A549 (cell line): Measurements from ENCODE around the gene CNIH3. TPM values are rescaled to one million over a fixed set of nuclear protein-coding genes. Genes with fewer than 3 reads are reported as not detected.

Experiments
- ATAC-seq, 2 experiments: fragments of 200-7000 bp in 1 of 2; fragments of >200 bp in 1 of 2; cut with Nextera tagmentation in 1 of 2; cut with Tn5 transposase in 1 of 2; 3 replicates each; pipeline versions ENCODE4 v1.8.0 to v1.9.1; 2018 to 2020; ENCODE audit warnings: mild to moderate bottlenecking in 1 of 2, moderate library complexity in 1 of 2
- CTCF ChIA-PET: fragments of 300-600 bp; sonication (Branson Sonifier 250); formaldehyde crosslinking; extraction: SDS; loops from one replicate; lab custom pipeline; 2021; ENCODE audit warnings: antibody characterized with exemption, inconsistent platforms; lab: Yijun Ruan, JAX
- POLR2A ChIA-PET: fragments of 350-600 bp; formaldehyde crosslinking; extraction: SDS; loops from one replicate; lab custom pipeline; 2021; ENCODE audit warnings: antibody characterized with exemption, inconsistent platforms; lab: Yijun Ruan, JAX
- DNase-seq, 2 experiments: peaks; one replicate each; pipeline versions ENCODE4 v3.0.0 to v3.0.0-alpha.2; 2011 to 2016; ENCODE audit warnings: low read depth in 1 of 2, low spot score in 1 of 2
- FAIRE-seq: peaks from 2 replicates; lab custom pipeline; 2011; peaks lifted over from hg19 to GRCh38; lab: Jason Lieb, UNC
- H3K27ac ChIP-seq, 2 experiments: fragments of >200 bp; sonication (Bioruptor Twin); formaldehyde crosslinking; 3 replicates each; pipeline ENCODE4 v1.5.1; 2016 to 2017
- H3K4me1 ChIP-seq: fragments of >200 bp; sonication (Bioruptor Twin); formaldehyde crosslinking; 3 replicates; pipeline ENCODE4 v1.6.1; 2016
- H3K4me2 ChIP-seq: fragments of >200 bp; sonication (Bioruptor Twin); formaldehyde crosslinking; 3 replicates; pipeline ENCODE4 v1.6.1; 2016
- H3K4me3 ChIP-seq: fragments of >200 bp; sonication (Bioruptor Twin); formaldehyde crosslinking; 3 replicates; pipeline ENCODE4 v1.5.1; 2016
- H3K9me3 ChIP-seq: fragments of >200 bp; sonication (Bioruptor Twin); formaldehyde crosslinking; 3 replicates; pipeline ENCODE4 v1.6.1; 2016
- BCL3 ChIP-seq: fragments of >200 bp; sonication (Bioruptor Twin); formaldehyde crosslinking; IDR thresholded peaks from 3 replicates; pipeline ENCODE4 v1.6.1; 2016
- BHLHE40 ChIP-seq: IDR thresholded peaks from 2 replicates; pipeline ENCODE4 v1.6.1; 2012; ENCODE audit warnings: low read depth, low read length, inconsistent platforms
- CBX2 ChIP-seq: fragments of 200-600 bp; sonication (generic); IDR thresholded peaks from 2 replicates; pipeline ENCODE4 v1.6.1; 2016; ENCODE audit warnings: low read depth, mild to moderate bottlenecking, borderline replicate concordance
- CHD2 ChIP-seq: fragments of 150-350 bp; IDR thresholded peaks from 2 replicates; pipeline ENCODE4 v1.6.1; 2014; ENCODE audit warnings: low read length; ENCODE audit not compliant: partially characterized antibody
- EP300 ChIP-seq, 2 experiments: fragments of >200 bp; sonication (Bioruptor Twin); formaldehyde crosslinking; IDR thresholded peaks; 2 replicates in 1 of 2; 3 replicates in 1 of 2; pipeline ENCODE4 v1.6.1; 2016 to 2017
- ESRRA ChIP-seq: fragments of 150-350 bp; IDR thresholded peaks from 2 replicates; pipeline ENCODE4 v1.6.1; 2014; ENCODE audit warnings: mild to moderate bottlenecking, low read length, borderline replicate concordance
- FOSB ChIP-seq: fragments of 250-450 bp; sonication (Bioruptor Pico); IDR thresholded peaks from 2 replicates; pipeline ENCODE4 v1.5.0; 2020; ENCODE audit warnings: mild to moderate bottlenecking, moderate library complexity
- FOXS1 ChIP-seq: fragments of 250-450 bp; sonication (Bioruptor Pico); IDR thresholded peaks from 2 replicates; pipeline ENCODE4 v1.5.0; 2020; ENCODE audit warnings: mild to moderate bottlenecking, moderate library complexity
- GATA3 ChIP-seq: IDR thresholded peaks from 2 replicates; pipeline ENCODE4 v1.6.1; 2012; ENCODE audit warnings: borderline replicate concordance
- HDAC2 ChIP-seq: fragments of 200-600 bp; sonication (generic); IDR thresholded peaks from 2 replicates; pipeline ENCODE4 v1.6.1; 2016
- HOXB13 ChIP-seq: fragments of 250-450 bp; sonication (Bioruptor Pico); IDR thresholded peaks from 2 replicates; pipeline ENCODE4 v1.5.0; 2020; ENCODE audit warnings: low read depth, mild to moderate bottlenecking, moderate library complexity
- HOXB5 ChIP-seq: fragments of 250-450 bp; sonication (Bioruptor Pico); IDR thresholded peaks from 2 replicates; pipeline ENCODE4 v1.5.0; 2020; ENCODE audit warnings: mild to moderate bottlenecking, moderate library complexity
- JUN ChIP-seq, 2 experiments: fragments of >200 bp; sonication (Bioruptor Twin); formaldehyde crosslinking; IDR thresholded peaks; 2 replicates in 1 of 2; 3 replicates in 1 of 2; pipeline ENCODE4 v1.6.1; 2016 to 2017
- KDM1A ChIP-seq: fragments of 200-600 bp; sonication (generic); IDR thresholded peaks from 2 replicates; pipeline ENCODE4 v1.6.1; 2016; ENCODE audit warnings: low read depth, mild to moderate bottlenecking
- KDM5A ChIP-seq: fragments of 200-600 bp; sonication (generic); IDR thresholded peaks from 2 replicates; pipeline ENCODE4 v1.6.1; 2016; ENCODE audit warnings: antibody characterized with exemption, mild to moderate bottlenecking
- NFE2L2 ChIP-seq: fragments of 150-350 bp; conservative IDR thresholded peaks from 2 replicates; pipeline ENCODE4 v1.6.1; 2014; ENCODE audit warnings: low read length
- NPAS2 ChIP-seq: fragments of 250-450 bp; sonication (Bioruptor Pico); IDR thresholded peaks from 2 replicates; pipeline ENCODE4 v1.8.0; 2022; ENCODE audit warnings: mild to moderate bottlenecking, moderate library complexity, borderline replicate concordance
- PBX3 ChIP-seq: IDR thresholded peaks from 2 replicates; pipeline ENCODE4 v1.6.1; 2012
- PHF8 ChIP-seq: fragments of 200-600 bp; sonication (generic); IDR thresholded peaks from 2 replicates; pipeline ENCODE4 v1.6.1; 2016; ENCODE audit warnings: low read depth, mild to moderate bottlenecking, antibody characterized with exemption, moderate library complexity, borderline replicate concordance
- POLR2A ChIP-seq: IDR thresholded peaks from 2 replicates; pipeline ENCODE4 v1.6.1; 2012; ENCODE audit warnings: mild to moderate bottlenecking, low read length
- RFX5 ChIP-seq: fragments of 450-650 bp; IDR thresholded peaks from 2 replicates; pipeline ENCODE4 v1.7.1; 2014; ENCODE audit warnings: antibody characterized with exemption, mild to moderate bottlenecking, moderate library complexity
- RNF2 ChIP-seq: fragments of 200-600 bp; sonication (generic); IDR thresholded peaks from 2 replicates; pipeline ENCODE4 v1.6.1; 2016; ENCODE audit warnings: low read depth, mild to moderate bottlenecking, antibody characterized with exemption, moderate library complexity, borderline replicate concordance
- SMC3 ChIP-seq: fragments of >200 bp; sonication (Bioruptor Twin); formaldehyde crosslinking; IDR thresholded peaks from 3 replicates; pipeline ENCODE4 v1.6.1; 2018; ENCODE audit warnings: inconsistent platforms
- SREBF2 ChIP-seq: fragments of 450-650 bp; IDR thresholded peaks from 2 replicates; pipeline ENCODE4 v1.6.1; 2014; ENCODE audit warnings: mild to moderate bottlenecking, moderate library complexity
- TP53 ChIP-seq: fragments of 250-450 bp; sonication (Bioruptor Pico); IDR thresholded peaks from 2 replicates; pipeline ENCODE4 v1.5.0; 2021; ENCODE audit warnings: mild to moderate bottlenecking, moderate library complexity
- ZC3H11A ChIP-seq: fragments of 450-650 bp; IDR thresholded peaks from 2 replicates; pipeline ENCODE4 v1.6.1; 2014; ENCODE audit warnings: antibody characterized with exemption, mild to moderate bottlenecking
- ZSCAN20 ChIP-seq: fragments of 250-450 bp; sonication (Bioruptor Pico); IDR thresholded peaks from 2 replicates; pipeline ENCODE4 v1.8.0; 2022; ENCODE audit warnings: mild to moderate bottlenecking, moderate library complexity
- WGBS: methylation state at CpG from one replicate; pipeline ENCODE4 v1.1.6; 2017; ENCODE audit errors: missing lambda C conversion rate; 5-methylcytosine and 5-hydroxymethylcytosine counted together
- polyA plus RNA-seq, 4 experiments: library from polyadenylated mRNA; depleted of rRNA in 3 of 4; stranded (reverse); fragments of >200 nt; fragmentation: RNase III in 1 of 4; extraction: RNeasy Plus Mini Kit Qiagen cat#74134 plus additional on column Dnase treatment in 1 of 4; gene quantifications; 2 replicates in 3 of 4; 3 replicates in 1 of 4; pipeline ENCODE4 v1.2.3, GENCODE V29; 2011 to 2017
- TF ChIP-seq, protein P1 (sequence below): fragments of 250-450 bp; sonication (Bioruptor Pico); IDR thresholded peaks from 2 replicates; pipeline ENCODE4 v1.5.0; 2020; ENCODE audit warnings: low read depth, mild to moderate bottlenecking, moderate library complexity
- TF ChIP-seq, protein P2 (sequence below): fragments of 450-650 bp; IDR thresholded peaks from 2 replicates; pipeline ENCODE4 v1.6.1; 2014; ENCODE audit warnings: antibody characterized with exemption
- TF ChIP-seq, protein P3 (sequence below): IDR thresholded peaks from 2 replicates; pipeline ENCODE4 v1.6.1; 2012

The CNIH3 gene
- polyA plus RNA-seq, 2 of the 4 experiments (the other 2 are of a cell fraction) = 0.61 to 0.85 TPM

DNA sequence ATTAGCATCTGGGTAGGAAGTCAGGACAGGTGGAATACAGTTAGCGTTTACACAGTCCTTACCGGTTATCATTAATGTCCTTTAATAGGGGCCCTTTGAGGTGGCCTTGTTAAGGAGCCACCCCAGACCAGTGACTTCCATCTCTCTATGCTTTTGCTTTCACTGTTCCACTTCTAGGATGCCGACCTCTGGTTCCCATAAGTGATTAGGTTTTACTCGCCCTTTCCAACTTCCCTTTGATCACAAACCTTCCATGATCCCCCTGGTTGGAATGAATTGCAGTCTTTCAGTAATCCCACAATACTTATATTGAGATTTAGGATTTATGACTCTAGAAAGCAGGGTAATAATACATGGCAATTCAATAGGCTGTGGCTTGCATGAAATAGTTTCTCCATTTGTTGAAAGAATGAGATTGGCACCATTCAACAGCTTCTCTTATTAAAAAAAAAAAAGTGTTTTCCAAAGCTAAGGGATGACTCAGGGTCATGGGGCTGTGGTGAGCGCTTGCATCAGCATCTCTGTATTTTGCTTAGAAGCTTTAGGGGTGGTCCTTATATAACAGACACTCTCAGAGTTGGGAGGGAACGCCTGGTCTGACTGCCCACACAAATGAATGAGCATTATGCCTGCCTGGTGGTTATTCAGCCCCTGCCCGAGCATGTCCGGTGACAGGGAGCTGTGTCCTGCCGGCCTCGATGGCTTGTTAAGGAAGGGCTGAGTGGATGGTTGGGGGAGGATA, 110.5 kb downstream of the CNIH3 start:
- ChIA-PET CTCF (interaction anchor here (0.9 kb wide), 1 partner anchor 18 kb away, joined by 3 read pairs; no protein-coding TSS in a partner anchor), POLR2A (no interaction called here)
- DNase-seq (no peak), ATAC-seq (no peak), FAIRE-seq (no peak)
- no peaks in the 10 kb centered on the region for H3K4me1 ChIP-seq
- H3K27ac ChIP-seq = peak overlapping the region in 1 of 2 experiments; percentile 32; a peak in 1 of 6 replicates
- WGBS = 51% methylated on average over 10 of the region's 10 CpGs
- TF ChIP-seq CHD2 (no peak), CBX2 (no peak), ZC3H11A (no peak), HDAC2 (no peak), POLR2A (no peak), SMC3 (no peak), NFE2L2 (no peak), HOXB13 (CRISPR knock-in tag) (no peak), PBX3 (no peak), BCL3 (no peak), RFX5 (no peak), PHF8 (no peak), FOXS1 (CRISPR knock-in tag) (no peak), KDM5A (no peak), FOSB (no peak), GATA3 (no peak)
- TF ChIP-seq, protein P1, sequence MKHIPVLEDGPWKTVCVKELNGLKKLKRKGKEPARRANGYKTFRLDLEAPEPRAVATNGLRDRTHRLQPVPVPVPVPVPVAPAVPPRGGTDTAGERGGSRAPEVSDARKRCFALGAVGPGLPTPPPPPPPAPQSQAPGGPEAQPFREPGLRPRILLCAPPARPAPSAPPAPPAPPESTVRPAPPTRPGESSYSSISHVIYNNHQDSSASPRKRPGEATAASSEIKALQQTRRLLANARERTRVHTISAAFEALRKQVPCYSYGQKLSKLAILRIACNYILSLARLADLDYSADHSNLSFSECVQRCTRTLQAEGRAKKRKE (CRISPR knock-in tag) = no peak
- TF ChIP-seq, protein P2, sequence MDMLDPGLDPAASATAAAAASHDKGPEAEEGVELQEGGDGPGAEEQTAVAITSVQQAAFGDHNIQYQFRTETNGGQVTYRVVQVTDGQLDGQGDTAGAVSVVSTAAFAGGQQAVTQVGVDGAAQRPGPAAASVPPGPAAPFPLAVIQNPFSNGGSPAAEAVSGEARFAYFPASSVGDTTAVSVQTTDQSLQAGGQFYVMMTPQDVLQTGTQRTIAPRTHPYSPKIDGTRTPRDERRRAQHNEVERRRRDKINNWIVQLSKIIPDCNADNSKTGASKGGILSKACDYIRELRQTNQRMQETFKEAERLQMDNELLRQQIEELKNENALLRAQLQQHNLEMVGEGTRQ = no peak
- no peak overlapping the region for H3K4me2 ChIP-seq
- no peaks in the 10 kb centered on the region for H3K9me3 ChIP-seq
- H3K4me3 ChIP-seq = no peak overlapping the region

- no peak for FAIRE-seq
- no peak overlapping the region for H3K4me3 ChIP-seq
- ChIA-PET CTCF (interaction anchor here (0.6 to 1.4 kb wide), 3 partner anchors 8 to 214 kb away, joined by 3 read pairs; no protein-coding TSS in a partner anchor), POLR2A (no interaction called here)
- peak overlapping the region in 1 of 2 experiments; percentile 32; a peak in 1 of 6 replicates for H3K27ac ChIP-seq
- no peak for DNase-seq
- no peaks in the 10 kb centered on the region for H3K4me1 ChIP-seq
- H3K9me3 ChIP-seq = no peaks in the 10 kb centered on the region
- H3K4me2 ChIP-seq = no peak overlapping the region
- ATAC-seq = no peak
- WGBS = 31% methylated on average over 6 of the region's 6 CpGs
- TF ChIP-seq RNF2 (no peak), EP300 (IDR thresholded peaks at IDR 0.05) (no peak), ZSCAN20 (CRISPR knock-in tag) (no peak), TP53 (CRISPR knock-in tag) (no peak), POLR2A (no peak), CHD2 (no peak), PHF8 (no peak), BHLHE40 (no peak), SREBF2 (no peak), HOXB13 (CRISPR knock-in tag) (no peak), HOXB5 (CRISPR knock-in tag) (no peak), ESRRA (no peak), JUN (IDR thresholded peaks at IDR 0.05) (no peak), NPAS2 (CRISPR knock-in tag) (no peak), KDM1A (no peak)
- TF ChIP-seq, protein P3, sequence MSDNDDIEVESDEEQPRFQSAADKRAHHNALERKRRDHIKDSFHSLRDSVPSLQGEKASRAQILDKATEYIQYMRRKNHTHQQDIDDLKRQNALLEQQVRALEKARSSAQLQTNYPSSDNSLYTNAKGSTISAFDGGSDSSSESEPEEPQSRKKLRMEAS = no peak
- TF ChIP-seq, protein P2 = no peak
Measured at GRCh38 chr1:224727351-224728289, 111.5 kb downstream of the CNIH3 start.
